NB4 (cell line): Measurements from ENCODE around the gene ITIH1.

Source experiments
- CTCF ChIP-seq: IDR thresholded peaks from one replicate; pipeline ENCODE4 v1.5.1; 2012; ENCODE audit warnings: low read depth, low read length
- POLR2A ChIP-seq: IDR thresholded peaks from 2 replicates; pipeline ENCODE4 v1.6.1; 2011; ENCODE audit warnings: mild to moderate bottlenecking; ENCODE audit not compliant: insufficient read length; ENCODE audit errors: extremely low read depth

- no peak for TF ChIP-seq CTCF
- no peak for TF ChIP-seq POLR2A
Measured at GRCh38 chr3:52836986-52837385, 59.6 kb downstream of the ITIH1 start.
